GM18498 (cell line): ENCODE measurements around the gene SDHD.

Experiments used
- ATAC-seq: cut with Tn5 transposase; IDR thresholded peaks from one replicate; pipeline ENCODE4 v1.9.1; 2021; ENCODE audit warnings: mild to moderate bottlenecking, moderate library complexity; ENCODE audit not compliant: unreplicated experiment

Gene SDHD

GRCh38 chr11:112100462-112100861 lies 13.8 kb downstream of the SDHD start:
- no peak for ATAC-seq

GRCh38 chr11:112103446-112103845 lies 16.8 kb downstream of the SDHD start:
- ATAC-seq, result no peak

- ATAC-seq, result no peak
Measured at GRCh38 chr11:112106070-112106469, 19.4 kb downstream of the SDHD start.

- ATAC-seq, result no peak
Measured at GRCh38 chr11:112113539-112114457, 27.1 kb downstream of the SDHD start.

- no peak for ATAC-seq
Measured at GRCh38 chr11:112114460-112114859, 27.8 kb downstream of the SDHD start.

GRCh38 chr11:112115386-112115785 lies 28.7 kb downstream of the SDHD start:
- ATAC-seq, result no peak

GRCh38 chr11:112118176-112118575 lies 31.5 kb downstream of the SDHD start:
- ATAC-seq, result no peak

GRCh38 chr11:112121981-112122615 lies 35.4 kb downstream of the SDHD start:
- no peak for ATAC-seq

GRCh38 chr11:112123129-112123528 lies 36.5 kb downstream of the SDHD start:
- no peak for ATAC-seq

- no peak for ATAC-seq
Measured at GRCh38 chr11:112127056-112127455, 40.4 kb downstream of the SDHD start.

- ATAC-seq, result no peak
Measured at GRCh38 chr11:112128483-112129121, 41.9 kb downstream of the SDHD start.

- no peak for ATAC-seq
Measured at GRCh38 chr11:112129656-112130055, 43.0 kb downstream of the SDHD start.

- no peak for ATAC-seq
Measured at GRCh38 chr11:112132737-112133136, 46.1 kb downstream of the SDHD start.

GRCh38 chr11:112134473-112134872 lies 47.8 kb downstream of the SDHD start:
- ATAC-seq, result no peak

GRCh38 chr11:112143597-112143996 lies 56.9 kb downstream of the SDHD start:
- ATAC-seq, result no peak
